Keratinocyte (primary cell): ENCODE measurements around the gene ZNF223. TPM values are rescaled to one million over a fixed set of nuclear protein-coding genes. Genes with fewer than 3 reads are reported as not detected.

Source experiments
- DNase-seq: peaks from one replicate; pipeline ENCODE4 v3.0.0-alpha.2; 2011; ENCODE audit warnings: low read depth, missing footprints, low spot score
- FAIRE-seq: peaks from 2 replicates; lab custom pipeline; 2011; peaks lifted over from hg19 to GRCh38; lab: Jason Lieb, UNC
- H2AFZ ChIP-seq: 2 replicates; pipeline ENCODE4 v1.6.0; 2012; ENCODE audit warnings: low read length, control low read depth, inconsistent platforms; ENCODE audit not compliant: control insufficient read depth
- H3K27ac ChIP-seq: 2 replicates; pipeline ENCODE4 v1.5.1; 2011; ENCODE audit warnings: low read length; ENCODE audit not compliant: control insufficient read depth, insufficient read depth
- H3K27me3 ChIP-seq: 3 replicates; pipeline ENCODE4 v1.6.0; 2011; ENCODE audit warnings: low read length; ENCODE audit not compliant: control insufficient read depth, insufficient read depth; ENCODE audit errors: extremely low read depth
- H3K36me3 ChIP-seq, 2 experiments: 2 replicates in 1 of 2; 3 replicates in 1 of 2; pipeline ENCODE4 v1.5.1; 2011; ENCODE audit warnings: low read length in 2 of 2, mild to moderate bottlenecking in 1 of 2; ENCODE audit not compliant: control insufficient read depth in 2 of 2, insufficient read depth in 2 of 2; ENCODE audit errors: extremely low read depth in 1 of 2
- H3K4me1 ChIP-seq: 3 replicates; pipeline ENCODE4 v1.5.1; 2011; ENCODE audit warnings: low read length; ENCODE audit not compliant: control insufficient read depth, insufficient read depth; ENCODE audit errors: extremely low read depth
- H3K4me2 ChIP-seq: 3 replicates; pipeline ENCODE4 v1.6.0; 2011; ENCODE audit warnings: low read depth, low read length; ENCODE audit not compliant: control insufficient read depth, insufficient read depth; ENCODE audit errors: extremely low read depth
- H3K4me3 ChIP-seq, 3 experiments: fragments of 200-600 bp in 1 of 3; sonication (generic) in 1 of 3; 2 replicates in 2 of 3; 3 replicates in 1 of 3; pipeline ENCODE4 v1.5.1; 2011 to 2016; ENCODE audit warnings: low read length in 3 of 3, mild to moderate bottlenecking in 3 of 3, control low read depth in 2 of 3, inconsistent platforms in 1 of 3, low read depth in 1 of 3, mixed read lengths in 1 of 3, mixed run types in 1 of 3, moderate library complexity in 1 of 3; ENCODE audit not compliant: control insufficient read depth in 2 of 3, insufficient read depth in 2 of 3; ENCODE audit errors: extremely low read depth in 1 of 3
- H3K79me2 ChIP-seq: 2 replicates; pipeline ENCODE4 v1.6.0; 2012; ENCODE audit warnings: low read length; ENCODE audit not compliant: control insufficient read depth, insufficient read depth
- H3K9ac ChIP-seq: 3 replicates; pipeline ENCODE4 v1.6.0; 2011; ENCODE audit warnings: low read length; ENCODE audit not compliant: control insufficient read depth, insufficient read depth; ENCODE audit errors: extremely low read depth
- H3K9me1 ChIP-seq: 3 replicates; pipeline ENCODE4 v1.6.0; 2011; ENCODE audit warnings: low read length; ENCODE audit not compliant: control insufficient read depth, insufficient read depth; ENCODE audit errors: extremely low read depth
- H3K9me3 ChIP-seq: 2 replicates; pipeline ENCODE4 v1.5.1; 2012; ENCODE audit warnings: low read depth, low read length; ENCODE audit not compliant: control insufficient read depth
- H4K20me1 ChIP-seq: 3 replicates; pipeline ENCODE4 v1.6.0; 2011; ENCODE audit warnings: low read length; ENCODE audit not compliant: control insufficient read depth, insufficient read depth; ENCODE audit errors: extremely low read depth
- EZH2 ChIP-seq: IDR thresholded peaks from one replicate; pipeline ENCODE4 v1.6.1; 2012; ENCODE audit warnings: inconsistent platforms, mild to moderate bottlenecking, low read length, moderate library complexity
- dilution Hi-C: fragments of 300-500 bp; cut with MboI; formaldehyde crosslinking; loops from one replicate; pipeline ENCODE4 v1.7.0; 2020; ENCODE audit warnings: low sequenced_read_pairs; ENCODE audit not compliant: extremely low pct_ligation_motif_present
- polyA plus RNA-seq, 5 experiments: library from polyadenylated mRNA; depleted of rRNA in 3 of 5; stranded (reverse) in 3 of 5; stranded (forward) in 1 of 5; unstranded in 1 of 5; fragments of >200 nt; gene quantifications; 1 replicate in 1 of 5; 2 replicates in 3 of 5; 3 replicates in 1 of 5; pipeline versions ENCODE4 v1.2.1 to v1.2.3, GENCODE V29; 2011 to 2012; ENCODE audit warnings: missing spikeins in 2 of 5, low read depth in 1 of 5, low replicate concordance in 1 of 5
- TF ChIP-seq, protein P1 (sequence below), 3 experiments: IDR thresholded peaks in 1 of 3; conservative IDR thresholded peaks in 1 of 3; optimal IDR thresholded peaks in 1 of 3; 2 replicates in 2 of 3; 3 replicates in 1 of 3; pipeline versions ENCODE3 to v1.5.1; 2011; ENCODE audit warnings: low read length in 3 of 3, mild to moderate bottlenecking in 3 of 3, moderate library complexity in 2 of 3, control low read depth in 1 of 3, inconsistent platforms in 1 of 3; ENCODE audit not compliant: insufficient read depth in 2 of 3; ENCODE audit errors: extremely low read depth in 1 of 3

The ZNF223 gene
- polyA plus RNA-seq, 1 donor (not counting 4 experiments of a cell fraction or from before 2014, with no cell fraction given), result 4.2 TPM

DNA sequence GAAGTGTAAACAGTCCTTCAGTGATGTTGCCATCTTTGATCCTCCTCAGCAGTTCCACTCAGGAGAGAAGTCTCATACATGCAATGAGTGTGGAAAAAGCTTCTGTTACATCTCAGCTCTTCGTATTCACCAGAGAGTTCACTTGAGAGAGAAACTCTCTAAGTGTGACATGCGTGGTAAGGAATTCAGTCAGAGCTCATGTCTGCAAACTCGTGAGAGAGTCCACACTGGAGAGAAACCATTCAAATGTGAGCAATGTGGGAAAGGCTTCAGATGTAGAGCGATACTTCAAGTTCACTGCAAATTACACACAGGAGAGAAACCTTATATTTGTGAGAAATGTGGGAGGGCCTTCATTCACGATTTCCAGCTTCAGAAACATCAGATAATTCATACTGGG is 41.4 kb upstream of the ZNF223 start:
- Histone ChIP-seq H3K27ac (no peak overlapping the region), H3K9me3 (peaks cover 12% of the 10 kb centered on the region), H3K9ac (no peak overlapping the region), H3K4me1 (no peaks in the 10 kb centered on the region), H3K9me1 (no peaks in the 10 kb centered on the region), H3K79me2 (no peaks in the 10 kb centered on the region), H3K36me3 (peaks cover 21 to 24% of the 10 kb centered on the region in 2 experiments), H3K4me3 (no peak overlapping the region), H4K20me1 (no peaks in the 10 kb centered on the region), H2AFZ (no peak overlapping the region), H3K27me3 (no peaks in the 10 kb centered on the region), H3K4me2 (no peak overlapping the region)
- TF ChIP-seq EZH2, result no peak
- TF ChIP-seq, protein P1, sequence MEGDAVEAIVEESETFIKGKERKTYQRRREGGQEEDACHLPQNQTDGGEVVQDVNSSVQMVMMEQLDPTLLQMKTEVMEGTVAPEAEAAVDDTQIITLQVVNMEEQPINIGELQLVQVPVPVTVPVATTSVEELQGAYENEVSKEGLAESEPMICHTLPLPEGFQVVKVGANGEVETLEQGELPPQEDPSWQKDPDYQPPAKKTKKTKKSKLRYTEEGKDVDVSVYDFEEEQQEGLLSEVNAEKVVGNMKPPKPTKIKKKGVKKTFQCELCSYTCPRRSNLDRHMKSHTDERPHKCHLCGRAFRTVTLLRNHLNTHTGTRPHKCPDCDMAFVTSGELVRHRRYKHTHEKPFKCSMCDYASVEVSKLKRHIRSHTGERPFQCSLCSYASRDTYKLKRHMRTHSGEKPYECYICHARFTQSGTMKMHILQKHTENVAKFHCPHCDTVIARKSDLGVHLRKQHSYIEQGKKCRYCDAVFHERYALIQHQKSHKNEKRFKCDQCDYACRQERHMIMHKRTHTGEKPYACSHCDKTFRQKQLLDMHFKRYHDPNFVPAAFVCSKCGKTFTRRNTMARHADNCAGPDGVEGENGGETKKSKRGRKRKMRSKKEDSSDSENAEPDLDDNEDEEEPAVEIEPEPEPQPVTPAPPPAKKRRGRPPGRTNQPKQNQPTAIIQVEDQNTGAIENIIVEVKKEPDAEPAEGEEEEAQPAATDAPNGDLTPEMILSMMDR (optimal IDR thresholded peaks at IDR 0.05 in 1 of 3, IDR thresholded peaks at IDR 0.05 in 1 of 3, conservative IDR thresholded peaks at IDR 0.05 in 1 of 3; ENCODE audit: extremely low read depth in 1 of 3, insufficient read depth in 2 of 3, low read length in 3 of 3), result no peak
- dilution Hi-C loops, result no loop called here
- FAIRE-seq (no peak), DNase-seq (no peak)

DNA sequence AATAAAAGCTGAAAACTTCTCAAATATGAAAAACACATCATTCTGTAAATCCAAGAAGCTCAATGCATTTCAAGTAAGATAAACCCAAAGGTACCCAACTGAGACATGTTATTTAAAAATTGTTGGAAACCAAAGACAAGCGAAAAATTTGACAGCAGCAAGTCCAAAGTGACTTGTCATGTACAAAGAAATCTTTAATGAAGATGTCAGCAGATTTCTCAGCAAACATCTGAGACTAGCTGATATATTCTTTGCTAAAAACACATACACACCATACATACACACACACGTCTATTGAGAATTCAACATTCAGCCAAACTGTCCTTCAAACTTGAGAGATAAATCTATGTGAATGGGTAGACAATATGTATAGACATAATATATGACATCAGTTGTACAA is 32.3 kb upstream of the ZNF223 start:
- no peak for TF ChIP-seq EZH2
- TF ChIP-seq, protein P1 (optimal IDR thresholded peaks at IDR 0.05 in 1 of 3, IDR thresholded peaks at IDR 0.05 in 1 of 3, conservative IDR thresholded peaks at IDR 0.05 in 1 of 3; ENCODE audit: extremely low read depth in 1 of 3, insufficient read depth in 2 of 3, low read length in 3 of 3), result no peak
- dilution Hi-C loops, result no loop called here
- no peak for FAIRE-seq

More for the DNA sequence above, 32.3 kb upstream of the ZNF223 start:
- H3K4me3 ChIP-seq, result no peak overlapping the region
- no peaks in the 10 kb centered on the region for H3K9me3 ChIP-seq
- H3K27ac ChIP-seq, result no peak overlapping the region
- no peaks in the 10 kb centered on the region for H3K9me1 ChIP-seq
- H3K79me2 ChIP-seq, result no peaks in the 10 kb centered on the region
- no peak for DNase-seq
- H3K9ac ChIP-seq, result no peak overlapping the region
- H3K27me3 ChIP-seq, result no peaks in the 10 kb centered on the region
- no peak overlapping the region for H3K4me2 ChIP-seq
- H3K36me3 ChIP-seq, result no peaks in the 10 kb centered on the region
- no peak overlapping the region for H2AFZ ChIP-seq
- H4K20me1 ChIP-seq, result no peaks in the 10 kb centered on the region
- no peaks in the 10 kb centered on the region for H3K4me1 ChIP-seq
